ENCODE results near the gene RASSF5.

DNA sequence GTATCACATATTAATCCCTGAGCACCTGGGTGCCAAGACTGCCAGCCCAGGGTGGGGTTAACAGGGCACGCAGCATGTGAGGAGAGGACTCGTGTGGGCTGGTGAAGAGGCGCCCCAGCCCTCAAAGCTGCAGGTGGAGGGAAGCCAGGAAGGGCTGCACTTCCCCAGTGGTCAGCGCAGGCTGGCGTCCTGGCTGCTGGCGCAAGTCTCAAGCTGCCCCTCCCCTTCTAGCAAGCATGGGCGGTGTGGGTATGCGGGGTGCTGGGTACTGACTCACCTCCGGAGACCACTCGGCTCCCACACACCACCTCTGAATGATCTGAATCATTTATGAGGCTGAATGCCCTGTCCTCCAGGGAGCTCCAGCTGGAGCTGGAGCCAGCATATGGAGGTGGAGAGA lies 60.9 kb downstream of the RASSF5 start:
- TF ChIP-seq, protein P1, sequence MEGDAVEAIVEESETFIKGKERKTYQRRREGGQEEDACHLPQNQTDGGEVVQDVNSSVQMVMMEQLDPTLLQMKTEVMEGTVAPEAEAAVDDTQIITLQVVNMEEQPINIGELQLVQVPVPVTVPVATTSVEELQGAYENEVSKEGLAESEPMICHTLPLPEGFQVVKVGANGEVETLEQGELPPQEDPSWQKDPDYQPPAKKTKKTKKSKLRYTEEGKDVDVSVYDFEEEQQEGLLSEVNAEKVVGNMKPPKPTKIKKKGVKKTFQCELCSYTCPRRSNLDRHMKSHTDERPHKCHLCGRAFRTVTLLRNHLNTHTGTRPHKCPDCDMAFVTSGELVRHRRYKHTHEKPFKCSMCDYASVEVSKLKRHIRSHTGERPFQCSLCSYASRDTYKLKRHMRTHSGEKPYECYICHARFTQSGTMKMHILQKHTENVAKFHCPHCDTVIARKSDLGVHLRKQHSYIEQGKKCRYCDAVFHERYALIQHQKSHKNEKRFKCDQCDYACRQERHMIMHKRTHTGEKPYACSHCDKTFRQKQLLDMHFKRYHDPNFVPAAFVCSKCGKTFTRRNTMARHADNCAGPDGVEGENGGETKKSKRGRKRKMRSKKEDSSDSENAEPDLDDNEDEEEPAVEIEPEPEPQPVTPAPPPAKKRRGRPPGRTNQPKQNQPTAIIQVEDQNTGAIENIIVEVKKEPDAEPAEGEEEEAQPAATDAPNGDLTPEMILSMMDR (IDR thresholded peaks at IDR 0.05; ENCODE audit: low read length): no peak
- TF ChIP-seq EZH2 (optimal IDR thresholded peaks at IDR 0.05; ENCODE audit: low read depth, low read length): no peak
- TF ChIP-seq EZH2phosphoT487 (IDR thresholded peaks at IDR 0.05; ENCODE audit: low read length): no peak

Data from MM.1S (cell line).